SK-N-SH treated with all-trans-retinoic acid at 6 μM for 48 hours (cell line): ENCODE data around the gene TPPP.

ENCODE experiments used
- ATAC-seq: fragments of 200-7000 bp; cut with Tn5 transposase; 3 replicates; pipeline ENCODE4 v1.9.1; 2020; ENCODE audit warnings: mild to moderate bottlenecking, moderate library complexity
- ARNTL ChIP-seq: fragments of 450-650 bp; formaldehyde crosslinking; IDR thresholded peaks from 2 replicates; pipeline ENCODE4 v1.5.0; 2020; ENCODE audit warnings: low read depth, mild to moderate bottlenecking, moderate library complexity, borderline replicate concordance
- BACH2 ChIP-seq: fragments of 250-450 bp; sonication (Bioruptor Pico); IDR thresholded peaks from 2 replicates; pipeline ENCODE4 v1.9.0; 2021; ENCODE audit warnings: mild to moderate bottlenecking, borderline replicate concordance
- CSDC2 ChIP-seq: fragments of 250-450 bp; sonication (Bioruptor Pico); IDR thresholded peaks from 2 replicates; pipeline ENCODE4 v1.5.0; 2020; ENCODE audit warnings: mild to moderate bottlenecking, moderate library complexity
- ESRRG ChIP-seq: fragments of 250-450 bp; sonication (Bioruptor Pico); IDR thresholded peaks from 2 replicates; pipeline ENCODE4 v1.6.1; 2021; ENCODE audit warnings: mild to moderate bottlenecking
- GLIS3 ChIP-seq: fragments of 250-450 bp; sonication (Bioruptor Pico); IDR thresholded peaks from 2 replicates; pipeline ENCODE4 v1.5.0; 2020; ENCODE audit warnings: mild to moderate bottlenecking, moderate library complexity
- ISL1 ChIP-seq: fragments of 250-450 bp; sonication (Bioruptor Pico); IDR thresholded peaks from 2 replicates; pipeline ENCODE4 v2.1.2; 2022; ENCODE audit warnings: mild to moderate bottlenecking, moderate library complexity
- OSR1 ChIP-seq: fragments of 250-450 bp; sonication (Bioruptor Pico); IDR thresholded peaks from 2 replicates; pipeline ENCODE4 v1.8.0; 2022; ENCODE audit warnings: moderate library complexity, mild to moderate bottlenecking, inconsistent platforms
- PPARA ChIP-seq: fragments of 250-450 bp; sonication (Bioruptor Pico); IDR thresholded peaks from 2 replicates; pipeline ENCODE4 v1.5.0; 2020; ENCODE audit warnings: mild to moderate bottlenecking, borderline replicate concordance
- TCF4 ChIP-seq: fragments of 250-450 bp; sonication (Bioruptor Pico); IDR thresholded peaks from 2 replicates; pipeline ENCODE4 v1.8.0; 2021; ENCODE audit warnings: mild to moderate bottlenecking, moderate library complexity, borderline replicate concordance
- TOX ChIP-seq: fragments of 250-450 bp; sonication (Bioruptor Pico); IDR thresholded peaks from 2 replicates; pipeline ENCODE4 v1.8.0; 2021; ENCODE audit warnings: mild to moderate bottlenecking, moderate library complexity, borderline replicate concordance
- ZC3H10 ChIP-seq: fragments of 250-450 bp; sonication (Bioruptor Pico); IDR thresholded peaks from 2 replicates; pipeline ENCODE4 v1.5.1; 2021; ENCODE audit warnings: mild to moderate bottlenecking, moderate library complexity
- ZFP3 ChIP-seq: fragments of 250-450 bp; sonication (Bioruptor Pico); IDR thresholded peaks from 2 replicates; pipeline ENCODE4 v1.5.0; 2020; ENCODE audit warnings: mild to moderate bottlenecking, moderate library complexity
- ZFP30 ChIP-seq: fragments of 450-650 bp; formaldehyde crosslinking; IDR thresholded peaks from 2 replicates; pipeline ENCODE4 v1.5.0; 2022; ENCODE audit warnings: mild to moderate bottlenecking, moderate library complexity
- ZNF565 ChIP-seq: fragments of 450-650 bp; formaldehyde crosslinking; conservative IDR thresholded peaks from 2 replicates; pipeline ENCODE4 v1.5.0; 2020; ENCODE audit warnings: low read depth, mild to moderate bottlenecking, moderate library complexity
- ZNF8 ChIP-seq: fragments of 450-650 bp; formaldehyde crosslinking; IDR thresholded peaks from 2 replicates; pipeline ENCODE4 v1.5.0; 2020; ENCODE audit warnings: mild to moderate bottlenecking, moderate library complexity
- TF ChIP-seq, protein P1 (sequence below): fragments of 250-450 bp; sonication (Bioruptor Pico); IDR thresholded peaks from 2 replicates; pipeline ENCODE4 v1.5.1; 2021; ENCODE audit warnings: mild to moderate bottlenecking, moderate library complexity
- TF ChIP-seq, protein P2 (sequence below): fragments of 250-450 bp; sonication (Bioruptor Pico); IDR thresholded peaks from 2 replicates; pipeline ENCODE4 v1.8.0; 2021; ENCODE audit warnings: low read depth, mild to moderate bottlenecking, moderate library complexity, borderline replicate concordance
- TF ChIP-seq, protein P3 (sequence below): fragments of 250-450 bp; sonication (Bioruptor Pico); IDR thresholded peaks from 2 replicates; pipeline ENCODE4 v1.5.1; 2020; ENCODE audit warnings: low read depth, mild to moderate bottlenecking, moderate library complexity
- TF ChIP-seq, protein P4 (sequence below): fragments of 250-450 bp; sonication (Bioruptor Pico); IDR thresholded peaks from 2 replicates; pipeline ENCODE4 v1.8.0; 2020; ENCODE audit warnings: mild to moderate bottlenecking, moderate library complexity, borderline replicate concordance
- TF ChIP-seq, protein P5 (sequence below): fragments of 250-450 bp; sonication (Bioruptor Pico); IDR thresholded peaks from 2 replicates; pipeline ENCODE4 v1.5.0; 2020; ENCODE audit warnings: mild to moderate bottlenecking, moderate library complexity

The TPPP gene

DNA sequence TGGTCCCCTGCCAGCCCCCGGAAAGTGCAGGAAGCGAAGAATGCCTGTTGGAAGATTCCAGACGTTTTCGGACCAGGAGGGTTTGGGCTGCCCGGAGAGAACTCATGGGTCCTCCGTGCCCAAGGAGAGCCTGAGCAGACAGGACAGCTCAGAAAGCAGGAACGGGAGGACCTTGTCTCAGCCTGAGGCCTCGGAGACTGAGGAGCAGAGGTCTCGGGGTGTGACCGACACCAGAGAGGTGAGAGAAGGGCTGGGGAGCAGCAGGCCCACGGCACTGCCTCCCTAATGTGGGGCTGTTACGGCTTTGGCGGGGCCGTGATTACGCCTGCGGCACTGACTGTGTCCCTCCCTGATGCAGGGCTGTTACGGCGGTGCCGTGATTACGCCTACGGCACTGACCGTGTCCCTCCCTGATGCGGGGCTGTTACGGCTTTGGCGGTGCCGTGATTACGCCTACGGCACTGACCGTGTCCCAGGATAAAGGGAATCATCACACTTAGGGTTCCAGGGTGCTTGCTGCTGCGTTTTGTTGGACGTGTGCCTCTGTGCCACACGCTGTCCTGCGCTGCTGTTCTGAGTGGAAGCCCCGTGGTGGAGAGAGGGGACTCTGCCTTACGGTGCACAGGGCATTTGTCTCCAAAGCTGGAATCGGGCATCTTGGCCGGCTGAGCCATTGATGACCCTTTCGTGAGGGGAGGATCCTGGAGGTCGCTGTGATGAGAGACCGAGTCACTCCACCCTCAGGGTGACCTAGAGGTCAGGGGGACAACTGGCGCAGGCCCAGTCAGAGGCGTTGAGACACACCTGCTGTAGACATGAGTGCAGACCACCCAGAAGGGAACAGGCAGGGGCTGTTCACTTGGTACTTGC, 55.3 kb downstream of the TPPP start:
- ATAC-seq = no peak
- TF ChIP-seq, protein P1, sequence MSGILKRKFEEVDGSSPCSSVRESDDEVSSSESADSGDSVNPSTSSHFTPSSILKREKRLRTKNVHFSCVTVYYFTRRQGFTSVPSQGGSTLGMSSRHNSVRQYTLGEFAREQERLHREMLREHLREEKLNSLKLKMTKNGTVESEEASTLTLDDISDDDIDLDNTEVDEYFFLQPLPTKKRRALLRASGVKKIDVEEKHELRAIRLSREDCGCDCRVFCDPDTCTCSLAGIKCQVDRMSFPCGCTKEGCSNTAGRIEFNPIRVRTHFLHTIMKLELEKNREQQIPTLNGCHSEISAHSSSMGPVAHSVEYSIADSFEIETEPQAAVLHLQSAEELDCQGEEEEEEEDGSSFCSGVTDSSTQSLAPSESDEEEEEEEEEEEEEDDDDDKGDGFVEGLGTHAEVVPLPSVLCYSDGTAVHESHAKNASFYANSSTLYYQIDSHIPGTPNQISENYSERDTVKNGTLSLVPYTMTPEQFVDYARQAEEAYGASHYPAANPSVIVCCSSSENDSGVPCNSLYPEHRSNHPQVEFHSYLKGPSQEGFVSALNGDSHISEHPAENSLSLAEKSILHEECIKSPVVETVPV (CRISPR knock-in tag) = no peak
- TF ChIP-seq, protein P2, sequence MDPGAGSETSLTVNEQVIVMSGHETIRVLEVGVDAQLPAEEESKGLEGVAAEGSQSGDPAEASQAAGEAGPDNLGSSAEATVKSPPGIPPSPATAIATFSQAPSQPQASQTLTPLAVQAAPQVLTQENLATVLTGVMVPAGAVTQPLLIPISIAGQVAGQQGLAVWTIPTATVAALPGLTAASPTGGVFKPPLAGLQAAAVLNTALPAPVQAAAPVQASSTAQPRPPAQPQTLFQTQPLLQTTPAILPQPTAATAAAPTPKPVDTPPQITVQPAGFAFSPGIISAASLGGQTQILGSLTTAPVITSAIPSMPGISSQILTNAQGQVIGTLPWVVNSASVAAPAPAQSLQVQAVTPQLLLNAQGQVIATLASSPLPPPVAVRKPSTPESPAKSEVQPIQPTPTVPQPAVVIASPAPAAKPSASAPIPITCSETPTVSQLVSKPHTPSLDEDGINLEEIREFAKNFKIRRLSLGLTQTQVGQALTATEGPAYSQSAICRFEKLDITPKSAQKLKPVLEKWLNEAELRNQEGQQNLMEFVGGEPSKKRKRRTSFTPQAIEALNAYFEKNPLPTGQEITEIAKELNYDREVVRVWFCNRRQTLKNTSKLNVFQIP (CRISPR knock-in tag) = no peak
- TF ChIP-seq ZC3H10 (CRISPR knock-in tag) (no peak), GLIS3 (CRISPR knock-in tag) (no peak), CSDC2 (CRISPR knock-in tag) (no peak), ZFP30 (CRISPR knock-in tag) (no peak), BACH2 (CRISPR knock-in tag) (no peak), ARNTL (CRISPR knock-in tag) (no peak), TCF4 (no peak), ESRRG (CRISPR knock-in tag) (no peak), ZFP3 (no peak), ZNF8 (CRISPR knock-in tag) (no peak), ISL1 (CRISPR knock-in tag) (no peak), TOX (CRISPR knock-in tag) (no peak), OSR1 (CRISPR knock-in tag) (no peak), PPARA (no peak)
- TF ChIP-seq, protein P3, sequence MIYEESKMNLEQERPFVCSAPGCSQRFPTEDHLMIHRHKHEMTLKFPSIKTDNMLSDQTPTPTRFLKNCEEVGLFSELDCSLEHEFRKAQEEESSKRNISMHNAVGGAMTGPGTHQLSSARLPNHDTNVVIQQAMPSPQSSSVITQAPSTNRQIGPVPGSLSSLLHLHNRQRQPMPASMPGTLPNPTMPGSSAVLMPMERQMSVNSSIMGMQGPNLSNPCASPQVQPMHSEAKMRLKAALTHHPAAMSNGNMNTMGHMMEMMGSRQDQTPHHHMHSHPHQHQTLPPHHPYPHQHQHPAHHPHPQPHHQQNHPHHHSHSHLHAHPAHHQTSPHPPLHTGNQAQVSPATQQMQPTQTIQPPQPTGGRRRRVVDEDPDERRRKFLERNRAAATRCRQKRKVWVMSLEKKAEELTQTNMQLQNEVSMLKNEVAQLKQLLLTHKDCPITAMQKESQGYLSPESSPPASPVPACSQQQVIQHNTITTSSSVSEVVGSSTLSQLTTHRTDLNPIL = no peak
- TF ChIP-seq, protein P4, sequence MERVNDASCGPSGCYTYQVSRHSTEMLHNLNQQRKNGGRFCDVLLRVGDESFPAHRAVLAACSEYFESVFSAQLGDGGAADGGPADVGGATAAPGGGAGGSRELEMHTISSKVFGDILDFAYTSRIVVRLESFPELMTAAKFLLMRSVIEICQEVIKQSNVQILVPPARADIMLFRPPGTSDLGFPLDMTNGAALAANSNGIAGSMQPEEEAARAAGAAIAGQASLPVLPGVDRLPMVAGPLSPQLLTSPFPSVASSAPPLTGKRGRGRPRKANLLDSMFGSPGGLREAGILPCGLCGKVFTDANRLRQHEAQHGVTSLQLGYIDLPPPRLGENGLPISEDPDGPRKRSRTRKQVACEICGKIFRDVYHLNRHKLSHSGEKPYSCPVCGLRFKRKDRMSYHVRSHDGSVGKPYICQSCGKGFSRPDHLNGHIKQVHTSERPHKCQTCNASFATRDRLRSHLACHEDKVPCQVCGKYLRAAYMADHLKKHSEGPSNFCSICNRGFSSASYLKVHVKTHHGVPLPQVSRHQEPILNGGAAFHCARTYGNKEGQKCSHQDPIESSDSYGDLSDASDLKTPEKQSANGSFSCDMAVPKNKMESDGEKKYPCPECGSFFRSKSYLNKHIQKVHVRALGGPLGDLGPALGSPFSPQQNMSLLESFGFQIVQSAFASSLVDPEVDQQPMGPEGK (CRISPR knock-in tag) = no peak

DNA sequence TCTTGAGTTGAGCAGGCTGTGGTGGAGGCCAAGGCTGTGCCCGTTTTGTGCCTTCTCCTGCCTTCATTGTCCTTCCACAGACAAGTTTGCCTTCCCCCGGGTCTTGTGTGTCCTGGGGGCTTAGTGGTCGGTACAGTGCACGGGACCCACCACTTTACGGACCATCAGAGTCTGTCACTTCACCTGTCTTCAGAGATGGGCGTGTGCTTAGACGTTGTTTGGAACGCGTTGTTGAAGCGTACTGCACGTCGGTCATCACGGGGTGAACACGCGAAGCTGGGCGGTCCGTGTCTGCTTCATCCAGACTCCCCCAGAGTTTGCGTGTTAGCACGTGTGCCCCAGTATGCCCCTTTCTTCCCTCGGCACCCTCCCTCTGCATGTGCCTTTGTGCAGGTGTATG, 56.2 kb downstream of the TPPP start:
- TF ChIP-seq, protein P5, sequence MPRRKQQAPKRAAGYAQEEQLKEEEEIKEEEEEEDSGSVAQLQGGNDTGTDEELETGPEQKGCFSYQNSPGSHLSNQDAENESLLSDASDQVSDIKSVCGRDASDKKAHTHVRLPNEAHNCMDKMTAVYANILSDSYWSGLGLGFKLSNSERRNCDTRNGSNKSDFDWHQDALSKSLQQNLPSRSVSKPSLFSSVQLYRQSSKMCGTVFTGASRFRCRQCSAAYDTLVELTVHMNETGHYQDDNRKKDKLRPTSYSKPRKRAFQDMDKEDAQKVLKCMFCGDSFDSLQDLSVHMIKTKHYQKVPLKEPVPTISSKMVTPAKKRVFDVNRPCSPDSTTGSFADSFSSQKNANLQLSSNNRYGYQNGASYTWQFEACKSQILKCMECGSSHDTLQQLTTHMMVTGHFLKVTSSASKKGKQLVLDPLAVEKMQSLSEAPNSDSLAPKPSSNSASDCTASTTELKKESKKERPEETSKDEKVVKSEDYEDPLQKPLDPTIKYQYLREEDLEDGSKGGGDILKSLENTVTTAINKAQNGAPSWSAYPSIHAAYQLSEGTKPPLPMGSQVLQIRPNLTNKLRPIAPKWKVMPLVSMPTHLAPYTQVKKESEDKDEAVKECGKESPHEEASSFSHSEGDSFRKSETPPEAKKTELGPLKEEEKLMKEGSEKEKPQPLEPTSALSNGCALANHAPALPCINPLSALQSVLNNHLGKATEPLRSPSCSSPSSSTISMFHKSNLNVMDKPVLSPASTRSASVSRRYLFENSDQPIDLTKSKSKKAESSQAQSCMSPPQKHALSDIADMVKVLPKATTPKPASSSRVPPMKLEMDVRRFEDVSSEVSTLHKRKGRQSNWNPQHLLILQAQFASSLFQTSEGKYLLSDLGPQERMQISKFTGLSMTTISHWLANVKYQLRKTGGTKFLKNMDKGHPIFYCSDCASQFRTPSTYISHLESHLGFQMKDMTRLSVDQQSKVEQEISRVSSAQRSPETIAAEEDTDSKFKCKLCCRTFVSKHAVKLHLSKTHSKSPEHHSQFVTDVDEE (CRISPR knock-in tag) = no peak
- no peak for ATAC-seq

DNA sequence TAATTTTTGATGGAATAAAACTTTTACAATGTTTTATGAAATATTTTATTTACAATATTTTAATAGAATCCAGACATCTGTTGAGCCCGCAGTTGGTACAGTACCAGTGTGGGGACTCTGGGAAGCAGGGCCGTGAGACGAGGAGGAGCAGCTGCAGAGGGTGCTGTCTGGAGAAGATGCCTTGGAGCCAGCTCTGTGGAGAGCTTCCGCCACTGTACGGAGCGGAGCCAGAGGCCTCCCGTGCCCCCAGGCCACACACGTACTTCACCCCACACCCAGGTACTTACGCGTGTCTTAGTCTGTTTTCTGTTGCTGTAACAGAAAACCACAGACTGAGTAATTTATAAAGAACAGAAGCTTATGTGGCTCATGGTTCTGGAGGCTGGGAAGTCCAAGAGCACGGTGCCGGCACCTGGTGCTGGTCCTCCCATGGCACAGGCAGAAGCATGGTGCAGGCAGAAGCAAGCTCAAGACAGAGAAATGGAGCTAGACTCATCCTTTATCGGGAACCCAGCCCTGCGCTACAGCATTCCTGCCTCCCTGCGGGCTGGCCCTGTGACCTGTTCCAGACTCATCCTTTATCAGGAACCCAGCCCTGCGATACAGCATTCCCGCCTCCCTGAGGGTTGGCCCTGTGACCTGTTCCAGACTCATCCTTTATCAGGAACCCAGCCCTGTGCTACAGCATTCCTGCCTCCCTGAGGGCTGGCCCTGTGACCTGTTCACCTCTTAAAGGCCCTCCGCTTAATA, 57.7 kb downstream of the TPPP start:
- ATAC-seq = no peak

More for the DNA sequence above, 57.7 kb downstream of the TPPP start:
- TF ChIP-seq, protein P4 (CRISPR knock-in tag) = no peak
- no peak for TF ChIP-seq TOX (CRISPR knock-in tag)
- no peak for TF ChIP-seq CSDC2 (CRISPR knock-in tag)
- no peak for TF ChIP-seq ISL1 (CRISPR knock-in tag)
- no peak for TF ChIP-seq ZNF565
- no peak for TF ChIP-seq BACH2 (CRISPR knock-in tag)
- TF ChIP-seq ESRRG (CRISPR knock-in tag) = no peak
- TF ChIP-seq, protein P5 (CRISPR knock-in tag) = no peak
- no peak for TF ChIP-seq OSR1 (CRISPR knock-in tag)
- TF ChIP-seq ARNTL (CRISPR knock-in tag) = no peak
- TF ChIP-seq ZFP3 = no peak
